ENCODE measurements around the gene DPP6. TPM values are rescaled to one million over a fixed set of nuclear protein-coding genes. Genes with fewer than 3 reads are reported as not detected.

DPP6 gene
- total and polyA plus RNA-seq, 12 donors = 0.07 to 2.1 (median 0.16) TPM; not detected in 4

GRCh38 chr7:154631162-154631561 lies 579.0 kb downstream of the DPP6 start:
- TF ChIP-seq, protein P1, sequence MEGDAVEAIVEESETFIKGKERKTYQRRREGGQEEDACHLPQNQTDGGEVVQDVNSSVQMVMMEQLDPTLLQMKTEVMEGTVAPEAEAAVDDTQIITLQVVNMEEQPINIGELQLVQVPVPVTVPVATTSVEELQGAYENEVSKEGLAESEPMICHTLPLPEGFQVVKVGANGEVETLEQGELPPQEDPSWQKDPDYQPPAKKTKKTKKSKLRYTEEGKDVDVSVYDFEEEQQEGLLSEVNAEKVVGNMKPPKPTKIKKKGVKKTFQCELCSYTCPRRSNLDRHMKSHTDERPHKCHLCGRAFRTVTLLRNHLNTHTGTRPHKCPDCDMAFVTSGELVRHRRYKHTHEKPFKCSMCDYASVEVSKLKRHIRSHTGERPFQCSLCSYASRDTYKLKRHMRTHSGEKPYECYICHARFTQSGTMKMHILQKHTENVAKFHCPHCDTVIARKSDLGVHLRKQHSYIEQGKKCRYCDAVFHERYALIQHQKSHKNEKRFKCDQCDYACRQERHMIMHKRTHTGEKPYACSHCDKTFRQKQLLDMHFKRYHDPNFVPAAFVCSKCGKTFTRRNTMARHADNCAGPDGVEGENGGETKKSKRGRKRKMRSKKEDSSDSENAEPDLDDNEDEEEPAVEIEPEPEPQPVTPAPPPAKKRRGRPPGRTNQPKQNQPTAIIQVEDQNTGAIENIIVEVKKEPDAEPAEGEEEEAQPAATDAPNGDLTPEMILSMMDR (IDR thresholded peaks at IDR 0.05) = no peak
- 32 to 39% methylated on average over 4 of the region's 4 CpGs for WGBS, 2 donors
- intact Hi-C loops (cut with DNase I) = no loop called here
- H3K36me3 ChIP-seq = no peaks in the 10 kb centered on the region
- ATAC-seq (no peak), DNase-seq (no peak)
- peaks cover 0 to 19% (median 0%) of the 10 kb centered on the region in 11 donors for H3K9me3 ChIP-seq
- H3K27me3 ChIP-seq = peaks cover 0 to 9% (median 0%) of the 10 kb centered on the region in 7 donors
- no peak overlapping the region for H3K4me3 ChIP-seq
- H3K4me1 ChIP-seq = no peaks in the 10 kb centered on the region
- H3K27ac ChIP-seq = no peak overlapping the region

- ATAC-seq (no peak), DNase-seq (no peak)
- no peaks in the 10 kb centered on the region for H3K36me3 ChIP-seq
- no peak overlapping the region for H3K4me3 ChIP-seq
- 88 to 93% methylated on average over 3 of the region's 3 CpGs for WGBS, 2 donors
- H3K9me3 ChIP-seq = peaks cover 0 to 29% (median 3%) of the 10 kb centered on the region in 11 donors
- TF ChIP-seq, protein P1 (IDR thresholded peaks at IDR 0.05) = no peak
- H3K27me3 ChIP-seq = peaks cover 0 to 9% (median 0%) of the 10 kb centered on the region in 7 donors
- H3K27ac ChIP-seq = no peak overlapping the region
- no peaks in the 10 kb centered on the region for H3K4me1 ChIP-seq
- intact Hi-C loops (cut with DNase I) = no loop called here
Observed at GRCh38 chr7:154633641-154634040, 581.4 kb downstream of the DPP6 start.

- DNase-seq (no peak), ATAC-seq (no peak)
- no peaks in the 10 kb centered on the region for H3K36me3 ChIP-seq
- no peaks in the 10 kb centered on the region for H3K4me1 ChIP-seq
- peaks cover 0 to 13% (median 0%) of the 10 kb centered on the region in 7 donors for H3K27me3 ChIP-seq
- peaks cover 0 to 29% (median 3%) of the 10 kb centered on the region in 11 donors for H3K9me3 ChIP-seq
- TF ChIP-seq, protein P1 (IDR thresholded peaks at IDR 0.05) = no peak
- H3K27ac ChIP-seq = no peak overlapping the region
- WGBS, 2 donors = 68 to 76% methylated on average over 9 of the region's 9 CpGs
- intact Hi-C loops (cut with DNase I) = no loop called here
- no peak overlapping the region for H3K4me3 ChIP-seq
Observed at GRCh38 chr7:154638286-154638685, 586.1 kb downstream of the DPP6 start.

DNA sequence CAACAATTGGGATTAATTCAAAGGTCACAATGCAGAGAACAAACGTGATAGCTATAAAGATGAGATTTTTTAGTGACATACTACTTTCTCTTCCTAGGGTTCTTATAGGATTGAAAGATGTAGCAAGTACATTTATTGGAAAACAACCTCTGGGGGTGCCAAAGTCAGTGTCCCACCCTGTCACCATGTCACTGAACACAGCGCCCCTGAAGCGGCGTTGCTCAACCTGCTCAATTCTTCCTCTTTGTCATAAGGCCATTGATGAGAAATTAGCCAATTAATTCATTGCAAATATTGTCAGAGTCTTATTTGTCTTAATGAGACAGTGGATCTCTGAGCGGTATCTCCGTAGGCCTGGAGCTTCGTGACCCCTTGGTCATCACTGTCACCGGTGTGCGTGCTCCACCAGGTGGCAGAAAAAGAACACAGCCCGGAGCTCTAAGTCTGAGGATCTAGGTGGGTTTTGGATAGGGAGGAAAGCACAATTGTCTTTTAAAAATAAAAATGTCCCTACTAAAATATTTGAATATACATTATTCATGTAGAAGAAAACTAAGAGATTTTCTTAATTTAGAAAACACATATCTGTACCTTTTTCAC lies 588.2 kb downstream of the DPP6 start:
- H3K9me3 ChIP-seq = peaks cover 0 to 18% (median 3%) of the 10 kb centered on the region in 11 donors
- no peaks in the 10 kb centered on the region for H3K4me1 ChIP-seq
- H3K27me3 ChIP-seq = peaks cover 0 to 13% (median 0%) of the 10 kb centered on the region in 7 donors
- intact Hi-C loops (cut with DNase I) = no loop called here
- no peak for DNase-seq
- TF ChIP-seq, protein P1 (IDR thresholded peaks at IDR 0.05) = peak in 2 of 9 donors; percentile 8 to 18
- no peaks in the 10 kb centered on the region for H3K36me3 ChIP-seq
- H3K4me3 ChIP-seq = no peak overlapping the region
- no peak overlapping the region for H3K27ac ChIP-seq
- no peak for ATAC-seq
- WGBS, 2 donors = 45 to 49% methylated on average over 10 of the region's 10 CpGs
